Hepatocyte (in vitro differentiated cells): ENCODE measurements around the gene MXD4. TPM values are rescaled to one million over a fixed set of nuclear protein-coding genes. Genes with fewer than 3 reads are reported as not detected.

Source experiments
- DNase-seq: peaks from one replicate; pipeline ENCODE4 v3.0.0-alpha.2; 2016; ENCODE audit warnings: low spot score
- H2AFZ ChIP-seq: fragments of 200-600 bp; sonication (generic); 2 replicates; pipeline ENCODE4 v1.6.0; 2016; ENCODE audit warnings: antibody characterized with exemption, mild to moderate bottlenecking
- H3K27ac ChIP-seq: fragments of 200-600 bp; sonication (generic); 2 replicates; pipeline ENCODE4 v1.5.1; 2016; ENCODE audit warnings: mild to moderate bottlenecking
- H3K27me3 ChIP-seq: fragments of 200-600 bp; sonication (generic); 2 replicates; pipeline ENCODE4 v1.6.1; 2016
- H3K36me3 ChIP-seq: fragments of 200-600 bp; sonication (generic); replicated peaks from 2 replicates; pipeline ENCODE4 v1.5.1; 2016; ENCODE audit warnings: low read depth; ENCODE audit not compliant: insufficient read depth
- H3K4me1 ChIP-seq: fragments of 200-600 bp; sonication (generic); 2 replicates; pipeline ENCODE4 v1.5.1; 2016; ENCODE audit warnings: mild to moderate bottlenecking, moderate library complexity; ENCODE audit not compliant: insufficient read depth
- H3K4me2 ChIP-seq: fragments of 200-600 bp; sonication (generic); 2 replicates; pipeline ENCODE4 v1.6.0; 2016
- H3K4me3 ChIP-seq: fragments of 200-600 bp; sonication (generic); 2 replicates; pipeline ENCODE4 v1.5.1; 2016; ENCODE audit warnings: mild to moderate bottlenecking
- H3K79me2 ChIP-seq: fragments of 200-600 bp; sonication (generic); 2 replicates; pipeline ENCODE4 v1.6.0; 2017; ENCODE audit warnings: mild to moderate bottlenecking
- H3K9me2 ChIP-seq: fragments of 200-600 bp; sonication (generic); replicated peaks from 2 replicates; pipeline ENCODE4 v1.6.0; 2017; ENCODE audit warnings: mild to moderate bottlenecking; ENCODE audit not compliant: insufficient read depth
- H3K9me3 ChIP-seq: fragments of 200-600 bp; sonication (generic); 2 replicates; pipeline ENCODE4 v1.5.1; 2016; ENCODE audit warnings: low read depth, mild to moderate bottlenecking
- H4K20me1 ChIP-seq: fragments of 200-600 bp; sonication (generic); 2 replicates; pipeline ENCODE4 v1.6.0; 2016; ENCODE audit warnings: mild to moderate bottlenecking; ENCODE audit not compliant: insufficient read depth, poor library complexity, severe bottlenecking
- EZH2 ChIP-seq: fragments of 200-600 bp; sonication (generic); IDR thresholded peaks from 2 replicates; pipeline ENCODE4 v1.6.1; 2016; ENCODE audit warnings: antibody characterized with exemption, mild to moderate bottlenecking, borderline replicate concordance
- EZH2phosphoT487 ChIP-seq: fragments of 200-600 bp; sonication (generic); IDR thresholded peaks from one replicate; pipeline ENCODE4 v1.6.1; 2018; ENCODE audit warnings: antibody characterized with exemption, mild to moderate bottlenecking, low read depth, moderate library complexity; ENCODE audit not compliant: unreplicated experiment, severe bottlenecking
- WGBS: methylation state at CpG from one replicate; pipeline ENCODE4 v1.1.6; 2016; ENCODE audit warnings: low lambda C conversion rate; ENCODE audit errors: missing lambda C conversion rate; 5-methylcytosine and 5-hydroxymethylcytosine counted together
- polyA plus RNA-seq: library from polyadenylated mRNA; unstranded; fragments of >200 nt; fragmentation: Nextera tagmentation; extraction: Ambion mirVana; gene quantifications from 2 replicates; pipeline ENCODE4 v1.2.1, GENCODE V29; 2016
- total RNA-seq: library from RNA; depleted of rRNA; stranded (reverse); fragments of >200 nt; gene quantifications from 2 replicates; pipeline ENCODE4 v1.2.3, GENCODE V29; 2014
- TF ChIP-seq, protein P1 (sequence below): fragments of 200-600 bp; sonication (generic); IDR thresholded peaks from 2 replicates; pipeline ENCODE4 v1.5.1; 2016; ENCODE audit warnings: antibody characterized with exemption, mild to moderate bottlenecking; ENCODE audit not compliant: poor library complexity

Gene MXD4
- total and polyA plus RNA-seq, 2 experiments from 2014 or later = 56.7 to 127 TPM

DNA sequence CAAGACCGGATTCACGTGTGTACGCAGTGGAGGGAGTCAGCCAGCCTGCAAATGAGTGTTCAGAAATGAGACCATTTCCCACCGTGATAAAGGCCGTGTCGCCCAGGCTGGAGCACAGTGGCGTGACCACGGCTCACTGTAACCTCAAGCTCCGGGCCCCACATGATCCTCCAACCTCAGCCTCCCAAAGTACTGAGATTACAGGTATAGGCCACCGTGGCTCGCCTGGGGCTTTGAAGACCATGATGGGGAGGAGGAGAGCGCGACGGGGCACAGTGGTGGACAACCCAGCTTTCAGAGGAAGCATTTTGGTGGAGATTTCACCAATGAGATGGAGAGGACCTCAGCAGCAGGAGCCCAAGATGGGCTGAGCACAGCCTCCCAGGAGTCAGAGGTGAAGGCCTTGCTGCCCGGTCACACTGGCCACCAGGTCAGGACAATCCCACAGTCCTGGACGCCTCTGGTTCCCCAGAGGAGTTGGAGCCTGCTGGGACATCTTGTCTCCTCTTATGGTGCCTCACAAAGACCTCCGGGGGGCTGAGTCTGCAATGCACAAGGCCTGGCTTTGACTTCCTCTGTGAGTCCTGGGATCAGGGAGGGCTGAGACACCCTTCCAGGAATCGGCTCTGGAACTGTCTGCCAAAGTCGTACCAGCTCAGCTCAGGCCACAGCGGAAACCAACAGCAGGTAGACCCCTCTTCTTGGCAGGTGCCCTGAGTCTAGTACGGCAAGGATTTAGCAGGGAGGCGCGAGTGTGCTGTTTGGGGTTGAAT is 22.4 kb upstream of the MXD4 start:
- Histone ChIP-seq H3K79me2 (no peaks in the 10 kb centered on the region), H3K36me3 (no peaks in the 10 kb centered on the region), H3K9me3 (no peaks in the 10 kb centered on the region), H3K9me2 (no peaks in the 10 kb centered on the region), H3K4me3 (no peak overlapping the region), H4K20me1 (no peaks in the 10 kb centered on the region), H2AFZ (no peak overlapping the region), H3K27me3 (no peaks in the 10 kb centered on the region), H3K4me1 (peaks cover 9% of the 10 kb centered on the region), H3K27ac (no peak overlapping the region), H3K4me2 (no peak overlapping the region)
- no peak for DNase-seq
- TF ChIP-seq EZH2phosphoT487 (no peak), EZH2 (no peak)
- TF ChIP-seq, protein P1, sequence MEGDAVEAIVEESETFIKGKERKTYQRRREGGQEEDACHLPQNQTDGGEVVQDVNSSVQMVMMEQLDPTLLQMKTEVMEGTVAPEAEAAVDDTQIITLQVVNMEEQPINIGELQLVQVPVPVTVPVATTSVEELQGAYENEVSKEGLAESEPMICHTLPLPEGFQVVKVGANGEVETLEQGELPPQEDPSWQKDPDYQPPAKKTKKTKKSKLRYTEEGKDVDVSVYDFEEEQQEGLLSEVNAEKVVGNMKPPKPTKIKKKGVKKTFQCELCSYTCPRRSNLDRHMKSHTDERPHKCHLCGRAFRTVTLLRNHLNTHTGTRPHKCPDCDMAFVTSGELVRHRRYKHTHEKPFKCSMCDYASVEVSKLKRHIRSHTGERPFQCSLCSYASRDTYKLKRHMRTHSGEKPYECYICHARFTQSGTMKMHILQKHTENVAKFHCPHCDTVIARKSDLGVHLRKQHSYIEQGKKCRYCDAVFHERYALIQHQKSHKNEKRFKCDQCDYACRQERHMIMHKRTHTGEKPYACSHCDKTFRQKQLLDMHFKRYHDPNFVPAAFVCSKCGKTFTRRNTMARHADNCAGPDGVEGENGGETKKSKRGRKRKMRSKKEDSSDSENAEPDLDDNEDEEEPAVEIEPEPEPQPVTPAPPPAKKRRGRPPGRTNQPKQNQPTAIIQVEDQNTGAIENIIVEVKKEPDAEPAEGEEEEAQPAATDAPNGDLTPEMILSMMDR = no peak
- WGBS = 97% methylated on average over 23 of the region's 23 CpGs

DNA sequence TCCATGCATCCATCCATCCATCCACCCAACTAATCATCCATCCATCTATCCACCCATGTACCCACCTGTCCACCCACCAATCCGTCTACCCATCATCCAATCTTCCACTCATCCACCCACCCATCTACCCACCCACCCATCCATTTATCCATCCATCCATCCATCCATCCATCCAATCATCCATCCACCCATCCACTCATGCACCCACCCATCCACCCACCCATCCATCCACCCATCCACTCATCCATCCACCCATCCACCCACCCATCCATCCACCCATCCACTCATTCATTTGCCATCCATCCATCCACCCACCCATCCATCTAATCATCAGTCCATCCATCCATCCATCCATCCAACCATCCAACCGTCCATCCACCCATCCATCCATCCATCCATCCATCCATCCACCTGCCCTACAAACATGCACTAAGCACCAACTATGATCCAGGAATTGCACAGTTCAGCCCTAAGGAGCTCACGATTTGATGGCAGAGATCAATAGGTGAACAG is 21.3 kb upstream of the MXD4 start:
- H3K4me3 ChIP-seq = no peak overlapping the region
- H3K4me2 ChIP-seq = no peak overlapping the region
- DNase-seq = no peak
- TF ChIP-seq EZH2phosphoT487 (no peak), EZH2 (no peak)
- TF ChIP-seq, protein P1 = no peak
- no peaks in the 10 kb centered on the region for H3K27me3 ChIP-seq
- 89% methylated on average over 3 of the region's 3 CpGs for WGBS
- peaks cover 9% of the 10 kb centered on the region for H3K4me1 ChIP-seq
- no peaks in the 10 kb centered on the region for H3K9me3 ChIP-seq
- H3K27ac ChIP-seq = no peak overlapping the region
- H2AFZ ChIP-seq = no peak overlapping the region
- H4K20me1 ChIP-seq = no peaks in the 10 kb centered on the region
- H3K36me3 ChIP-seq = no peaks in the 10 kb centered on the region
- H3K79me2 ChIP-seq = no peaks in the 10 kb centered on the region
- no peaks in the 10 kb centered on the region for H3K9me2 ChIP-seq

DNA sequence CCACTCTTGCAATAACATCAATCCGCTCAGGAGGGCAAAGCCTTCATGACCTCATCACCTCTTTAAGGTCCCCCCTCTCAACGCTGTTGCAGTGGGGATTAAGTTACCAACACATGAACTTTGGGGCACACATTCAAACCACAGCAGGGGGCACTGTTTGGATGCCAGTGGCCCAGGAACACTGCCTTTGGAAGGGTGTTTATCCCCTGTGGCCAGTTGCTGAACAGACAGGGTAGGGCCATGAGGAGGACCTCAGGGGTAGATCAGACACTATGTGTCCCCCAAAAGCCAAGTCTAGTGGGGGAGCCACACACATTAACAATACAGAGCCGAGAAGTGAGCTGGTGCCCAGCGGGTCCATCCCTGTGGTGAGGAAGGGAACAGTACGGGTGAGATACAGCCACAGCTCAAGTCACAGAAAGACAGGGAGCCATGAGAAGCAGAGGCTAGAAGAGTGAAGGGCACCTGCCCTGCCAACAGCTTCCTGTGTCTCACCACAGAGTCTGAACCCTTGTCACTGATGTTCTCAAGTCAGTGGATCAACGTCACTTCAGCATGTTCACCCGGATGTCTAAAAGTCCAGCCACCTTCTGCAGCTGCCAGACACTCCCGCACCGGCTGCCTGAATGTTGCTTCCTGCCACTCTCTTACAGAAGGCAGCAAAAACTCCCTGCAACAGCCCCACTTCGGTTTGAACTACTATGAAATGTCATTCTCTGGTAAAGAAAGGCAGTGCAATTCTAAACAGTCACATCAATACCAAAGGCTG is 19.9 kb upstream of the MXD4 start:
- no peak overlapping the region for H2AFZ ChIP-seq
- H3K4me1 ChIP-seq = no peaks in the 10 kb centered on the region
- H4K20me1 ChIP-seq = no peaks in the 10 kb centered on the region
- no peak overlapping the region for H3K27ac ChIP-seq
- H3K36me3 ChIP-seq = no peaks in the 10 kb centered on the region
- no peak overlapping the region for H3K4me2 ChIP-seq
- H3K9me2 ChIP-seq = no peaks in the 10 kb centered on the region
- WGBS = 85% methylated on average over 10 of the region's 10 CpGs
- H3K79me2 ChIP-seq = no peaks in the 10 kb centered on the region
- DNase-seq = no peak
- H3K9me3 ChIP-seq = no peaks in the 10 kb centered on the region
- no peak for TF ChIP-seq EZH2phosphoT487
- TF ChIP-seq, protein P1 = no peak
- no peak overlapping the region for H3K4me3 ChIP-seq
- H3K27me3 ChIP-seq = no peaks in the 10 kb centered on the region
